GM12874 (cell line): ENCODE results near the gene ITGB6.

Source experiments
- CTCF ChIP-seq: IDR thresholded peaks from 2 replicates; pipeline ENCODE4 v1.5.1; 2011; ENCODE audit warnings: low read depth, mild to moderate bottlenecking, control low read depth, low read length, moderate library complexity; ENCODE audit not compliant: insufficient read depth

ITGB6 gene

GRCh38 chr2:160225722-160226121 lies 25.6 kb upstream of the ITGB6 start:
- no peak for TF ChIP-seq CTCF

- no peak for TF ChIP-seq CTCF
These were observed 24.4 kb upstream of the ITGB6 start for GRCh38 chr2:160224507-160224906.

GRCh38 chr2:160224060-160224459 lies 24.0 kb upstream of the ITGB6 start:
- TF ChIP-seq CTCF, result no peak

GRCh38 chr2:160223560-160223959 lies 23.5 kb upstream of the ITGB6 start:
- no peak for TF ChIP-seq CTCF

GRCh38 chr2:160222546-160223283 lies 22.6 kb upstream of the ITGB6 start:
- no peak for TF ChIP-seq CTCF

- no peak for TF ChIP-seq CTCF
These were observed 21.6 kb upstream of the ITGB6 start for GRCh38 chr2:160221391-160222276.

- TF ChIP-seq CTCF, result no peak
These were observed 20.5 kb upstream of the ITGB6 start for GRCh38 chr2:160220545-160221009.
